DOHH2 (cell line): Measurements from ENCODE around the gene NRCAM.

Experiments used
- H3F3A ChIP-seq: fragments of 200-600 bp; sonication (generic), shearing (Covaris generic); 2 replicates; pipeline ENCODE4 v1.6.0; 2016; ENCODE audit warnings: antibody characterized with exemption, mild to moderate bottlenecking; ENCODE audit not compliant: control insufficient read depth, insufficient read depth
- H3K27ac ChIP-seq: fragments of 200-600 bp; sonication (generic); 2 replicates; pipeline ENCODE4 v1.5.1; 2014; ENCODE audit warnings: low read depth, mild to moderate bottlenecking, low read length, moderate library complexity
- H3K27me3 ChIP-seq: fragments of 200-600 bp; sonication (generic); 2 replicates; pipeline ENCODE4 v1.6.1; 2014; ENCODE audit warnings: mild to moderate bottlenecking, low read length, mixed read lengths; ENCODE audit not compliant: control insufficient read depth
- H3K36me3 ChIP-seq: fragments of 200-600 bp; sonication (generic); 2 replicates; pipeline ENCODE4 v1.6.1; 2014; ENCODE audit warnings: mild to moderate bottlenecking, low read length, moderate library complexity, mixed read lengths; ENCODE audit not compliant: control insufficient read depth
- H3K4me1 ChIP-seq: fragments of 200-600 bp; sonication (generic); 2 replicates; pipeline ENCODE4 v1.6.1; 2014; ENCODE audit warnings: mild to moderate bottlenecking, low read length, mixed read lengths; ENCODE audit not compliant: control insufficient read depth
- H3K4me2 ChIP-seq: fragments of 200-600 bp; sonication (generic); 2 replicates; pipeline ENCODE4 v1.6.0; 2014; ENCODE audit warnings: mild to moderate bottlenecking, low read length, moderate library complexity
- H3K4me3 ChIP-seq: fragments of 200-600 bp; sonication (generic); 2 replicates; pipeline ENCODE4 v1.5.1; 2014; ENCODE audit warnings: mild to moderate bottlenecking, low read length, mixed read lengths
- H3K79me2 ChIP-seq: fragments of 200-600 bp; sonication (generic); 2 replicates; pipeline ENCODE4 v1.6.1; 2014; ENCODE audit warnings: mild to moderate bottlenecking, low read length, mixed read lengths; ENCODE audit not compliant: control insufficient read depth
- H3K9me2 ChIP-seq: fragments of 200-600 bp; sonication (generic); replicated peaks from 2 replicates; pipeline ENCODE4 v1.6.1; 2014; ENCODE audit warnings: mild to moderate bottlenecking, low read length, mixed read lengths; ENCODE audit not compliant: control insufficient read depth
- H3K9me3 ChIP-seq: fragments of 200-600 bp; sonication (generic); 2 replicates; pipeline ENCODE4 v1.6.1; 2014; ENCODE audit warnings: antibody characterized with exemption, low read length, mixed read lengths; ENCODE audit not compliant: control insufficient read depth, insufficient read depth
- H4K20me1 ChIP-seq: fragments of 200-600 bp; sonication (generic); 2 replicates; pipeline ENCODE4 v1.6.0; 2014; ENCODE audit warnings: low read depth, mild to moderate bottlenecking, antibody characterized with exemption, low read length, moderate library complexity; ENCODE audit not compliant: control insufficient read depth, insufficient read depth
- CTCF ChIP-seq: fragments of 200-600 bp; sonication (generic); IDR thresholded peaks from one replicate; pipeline ENCODE4 v1.5.1; 2014; ENCODE audit warnings: antibody characterized with exemption, mild to moderate bottlenecking, low read depth, low read length; ENCODE audit not compliant: poor library complexity, severe bottlenecking
- EZH2phosphoT487 ChIP-seq: fragments of 200-600 bp; sonication (generic); IDR thresholded peaks from 2 replicates; pipeline ENCODE4 v1.6.1; 2017; ENCODE audit warnings: borderline replicate concordance, mild to moderate bottlenecking, antibody characterized with exemption, low read length, moderate library complexity, mixed read lengths

NRCAM gene

GRCh38 chr7:108293149-108293612, 163.1 kb downstream of the NRCAM start:
- Histone ChIP-seq H3K4me3 (no peak overlapping the region), H3K27me3 (no peaks in the 10 kb centered on the region), H3K27ac (no peak overlapping the region), H3K4me2 (no peak overlapping the region), H3K9me3 (0 out of 2 replicates have a peak, but pooled peaks cover 5% of the 10 kb centered on the region), H3K9me2 (no peaks in the 10 kb centered on the region), H4K20me1 (no peaks in the 10 kb centered on the region), H3K36me3 (peaks cover 3% of the 10 kb centered on the region; the same call in 1 of the 2 replicates), H3K4me1 (peaks cover 26% of the 10 kb centered on the region), H3K79me2 (no peaks in the 10 kb centered on the region), H3F3A (no peaks in the 10 kb centered on the region)
- TF ChIP-seq EZH2phosphoT487 (no peak), CTCF (no peak)

GRCh38 chr7:108292541-108292940, 163.7 kb downstream of the NRCAM start:
- Histone ChIP-seq H3K36me3 (peaks cover 3% of the 10 kb centered on the region; the same call in 1 of the 2 replicates), H3K4me1 (peaks cover 26% of the 10 kb centered on the region), H3F3A (no peaks in the 10 kb centered on the region), H3K4me3 (no peak overlapping the region), H3K4me2 (no peak overlapping the region), H4K20me1 (no peaks in the 10 kb centered on the region), H3K27me3 (no peaks in the 10 kb centered on the region), H3K79me2 (no peaks in the 10 kb centered on the region), H3K9me3 (0 out of 2 replicates have a peak, but pooled peaks cover 5% of the 10 kb centered on the region), H3K9me2 (no peaks in the 10 kb centered on the region), H3K27ac (no peak overlapping the region)
- TF ChIP-seq EZH2phosphoT487: no peak
- no peak for TF ChIP-seq CTCF

- TF ChIP-seq EZH2phosphoT487 (no peak), CTCF (no peak)
- Histone ChIP-seq H3K4me1 (peaks cover 26% of the 10 kb centered on the region), H3K4me3 (no peak overlapping the region), H3F3A (no peaks in the 10 kb centered on the region), H3K9me3 (0 out of 2 replicates have a peak, but pooled peaks cover 5% of the 10 kb centered on the region), H3K9me2 (no peaks in the 10 kb centered on the region), H4K20me1 (no peaks in the 10 kb centered on the region), H3K27me3 (no peaks in the 10 kb centered on the region), H3K79me2 (no peaks in the 10 kb centered on the region), H3K27ac (no peak overlapping the region), H3K4me2 (no peak overlapping the region), H3K36me3 (peaks cover 3% of the 10 kb centered on the region; the same call in 1 of the 2 replicates)
These were observed 164.3 kb downstream of the NRCAM start for GRCh38 chr7:108291791-108292440.
